Activated naive CD8-positive, alpha-beta T cell treated with anti-CD3 and anti-CD28 coated beads for 36 hours (primary cell): Measurements from ENCODE around the gene CLPTM1L. TPM values are rescaled to one million over a fixed set of nuclear protein-coding genes. Genes with fewer than 3 reads are reported as not detected.
"Not testable (repeated sequence)": the region's sequence is repeated elsewhere in the genome, so short reads cannot be mapped to it uniquely, and the experiment has no call there.

Experiments used
- DNase-seq: peaks from one replicate; pipeline ENCODE4 v3.0.0; 2021
- H3K27ac Mint-ChIP-seq: one replicate; pipeline ENCODE4 v1.8.0; 2022; ENCODE audit warnings: mild to moderate bottlenecking, moderate library complexity, mixed read lengths
- H3K27me3 Mint-ChIP-seq: one replicate; pipeline ENCODE4 v1.8.0; 2022; ENCODE audit warnings: mild to moderate bottlenecking, mixed read lengths
- H3K36me3 Mint-ChIP-seq: one replicate; pipeline ENCODE4 v1.8.0; 2021; ENCODE audit warnings: mild to moderate bottlenecking, mixed read lengths
- H3K4me1 Mint-ChIP-seq: one replicate; pipeline ENCODE4 v1.8.0; 2021; ENCODE audit warnings: mixed read lengths
- H3K4me3 Mint-ChIP-seq: one replicate; pipeline ENCODE4 v1.8.0; 2022; ENCODE audit warnings: mild to moderate bottlenecking, moderate library complexity, mixed read lengths
- H3K9me3 Mint-ChIP-seq: one replicate; pipeline ENCODE4 v1.8.0; 2022; ENCODE audit warnings: mixed read lengths
- total RNA-seq, 2 experiments: library from RNA; stranded (reverse); gene quantifications; one replicate each; pipeline ENCODE4 v1.2.3, GENCODE V29; 2021

Gene CLPTM1L
- total RNA-seq, 2 experiments from 2014 or later, result 90.0 to 91.6 TPM

GRCh38 chr5:1331861-1332405, 13.0 kb downstream of the CLPTM1L start:
- no peak overlapping the region for H3K4me3 Mint-ChIP-seq
- H3K9me3 Mint-ChIP-seq, result no peaks in the 10 kb centered on the region
- H3K4me1 Mint-ChIP-seq, result no peaks in the 10 kb centered on the region
- H3K27me3 Mint-ChIP-seq, result no peaks in the 10 kb centered on the region
- H3K27ac Mint-ChIP-seq, result no peak overlapping the region
- H3K36me3 Mint-ChIP-seq, result peaks cover 12% of the 10 kb centered on the region
- no peak for DNase-seq

GRCh38 chr5:1330847-1331831, 13.8 kb downstream of the CLPTM1L start:
- no peak for DNase-seq
- H3K36me3 Mint-ChIP-seq, result peaks cover 12% of the 10 kb centered on the region
- no peak overlapping the region for H3K4me3 Mint-ChIP-seq
- no peaks in the 10 kb centered on the region for H3K4me1 Mint-ChIP-seq
- H3K27ac Mint-ChIP-seq, result no peak overlapping the region
- no peaks in the 10 kb centered on the region for H3K27me3 Mint-ChIP-seq
- H3K9me3 Mint-ChIP-seq, result no peaks in the 10 kb centered on the region

DNA sequence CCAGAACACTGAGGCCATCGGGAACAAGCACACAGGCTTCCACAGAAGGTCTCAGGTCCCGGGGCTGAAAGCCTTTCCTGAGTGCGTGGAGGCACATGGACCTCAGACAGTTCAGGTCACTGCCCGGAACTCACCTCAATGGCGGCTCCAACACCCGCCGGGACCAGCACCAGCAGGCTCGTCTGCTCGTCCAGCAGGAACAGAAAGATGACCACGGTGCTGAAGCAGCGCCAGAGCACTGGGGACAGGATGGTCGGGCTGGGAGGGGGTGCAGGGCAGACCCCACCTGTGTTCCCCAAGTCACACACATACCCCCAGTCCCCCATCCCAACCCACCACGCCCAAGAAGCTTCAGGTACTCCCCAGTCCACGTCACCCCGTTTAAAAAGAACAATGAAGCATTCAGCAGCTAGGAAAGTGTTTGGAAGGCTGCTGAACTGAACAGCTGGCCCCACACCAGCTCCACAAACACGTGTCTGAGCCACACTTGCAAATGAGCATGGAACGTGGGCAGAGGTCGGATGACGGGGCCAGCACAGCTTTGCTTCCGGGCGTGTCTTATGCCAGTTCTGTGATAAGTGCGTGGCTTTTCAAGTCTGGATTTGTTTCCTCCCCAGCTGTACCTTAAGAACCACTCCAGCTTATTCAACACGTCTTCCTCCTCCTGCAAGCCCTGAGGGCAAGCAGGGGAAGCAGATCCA, 14.6 kb downstream of the CLPTM1L start:
- no peak for DNase-seq
- Mint-ChIP-seq H3K27ac (no peak overlapping the region), H3K4me3 (no peak overlapping the region), H3K36me3 (peaks cover 8% of the 10 kb centered on the region), H3K9me3 (no peaks in the 10 kb centered on the region), H3K4me1 (no peaks in the 10 kb centered on the region), H3K27me3 (no peaks in the 10 kb centered on the region)

DNA sequence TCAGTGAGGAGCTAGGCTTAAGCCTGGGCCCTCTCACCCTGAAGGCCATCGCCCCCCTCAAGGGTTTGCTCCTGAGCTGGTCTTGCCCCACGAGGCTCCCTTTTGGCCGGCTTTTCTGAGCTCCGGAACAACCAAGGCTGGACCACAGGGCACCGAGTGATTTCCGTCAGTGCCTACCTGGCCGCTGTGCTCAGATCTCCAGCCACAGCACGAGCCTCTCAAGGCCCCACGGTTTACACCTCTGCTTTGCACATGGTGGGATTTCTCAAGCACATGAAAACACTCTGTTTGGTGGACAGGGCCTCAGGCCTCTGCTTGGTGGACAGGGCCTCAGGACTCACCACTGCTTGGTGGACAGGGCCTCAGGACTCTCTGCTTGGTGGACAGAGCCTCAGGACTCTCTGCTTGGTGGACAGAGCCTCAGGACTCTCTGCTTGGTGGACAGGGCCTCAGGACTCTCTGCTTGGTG, 15.8 kb downstream of the CLPTM1L start:
- Mint-ChIP-seq H3K4me1 (no peaks in the 10 kb centered on the region), H3K4me3 (no peak overlapping the region), H3K9me3 (no peaks in the 10 kb centered on the region), H3K27me3 (no peaks in the 10 kb centered on the region), H3K27ac (no peak overlapping the region), H3K36me3 (peaks cover 8% of the 10 kb centered on the region)
- no peak for DNase-seq

DNA sequence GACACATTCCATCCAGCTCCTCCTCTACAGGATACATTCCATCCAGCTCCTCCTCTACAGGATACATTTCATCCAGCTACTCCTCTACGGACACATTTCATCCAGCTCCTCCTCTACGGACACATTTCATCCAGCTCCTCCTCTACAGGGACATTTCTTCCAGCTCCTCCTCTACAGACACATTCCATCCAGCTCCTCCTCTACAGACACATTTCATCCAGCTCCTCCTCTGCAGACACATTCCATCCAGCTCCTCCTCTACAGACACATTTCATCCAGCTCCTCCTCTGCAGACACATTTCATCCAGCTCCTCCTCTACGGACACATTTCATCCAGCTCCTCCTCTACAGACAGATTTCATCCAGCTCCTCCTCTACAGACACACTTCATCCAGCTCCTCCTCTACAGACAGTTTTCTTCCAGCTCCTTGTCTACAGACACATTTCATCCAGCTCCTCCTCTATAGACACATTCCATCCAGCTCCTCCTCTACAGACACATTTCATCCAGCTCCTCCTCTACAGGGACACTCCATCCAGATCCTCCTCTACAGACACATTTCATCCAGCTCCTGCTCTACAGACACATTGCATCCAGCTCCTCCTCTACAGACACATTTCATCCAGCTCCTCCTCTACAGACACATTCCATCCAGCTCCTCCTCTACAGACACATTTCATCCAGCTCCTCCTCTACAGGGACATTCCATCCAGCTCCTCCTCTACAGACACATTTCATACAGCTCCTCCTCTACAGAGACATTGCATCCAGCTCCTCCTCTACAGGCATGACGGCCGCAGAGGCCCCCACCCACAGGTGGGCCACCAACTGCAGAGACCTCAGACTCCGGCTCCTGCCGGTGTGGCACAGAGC, 16.4 kb downstream of the CLPTM1L start:
- H3K27me3 Mint-ChIP-seq, H3K36me3 Mint-ChIP-seq, H3K4me1 Mint-ChIP-seq, H3K4me3 Mint-ChIP-seq, H3K27ac Mint-ChIP-seq, H3K9me3 Mint-ChIP-seq, DNase-seq: not testable (repeated sequence)

GRCh38 chr5:1326901-1327756, 17.8 kb downstream of the CLPTM1L start:
- not testable (repeated sequence) for H3K27ac Mint-ChIP-seq, H3K4me1 Mint-ChIP-seq, H3K27me3 Mint-ChIP-seq, H3K4me3 Mint-ChIP-seq, H3K36me3 Mint-ChIP-seq, H3K9me3 Mint-ChIP-seq, DNase-seq

DNA sequence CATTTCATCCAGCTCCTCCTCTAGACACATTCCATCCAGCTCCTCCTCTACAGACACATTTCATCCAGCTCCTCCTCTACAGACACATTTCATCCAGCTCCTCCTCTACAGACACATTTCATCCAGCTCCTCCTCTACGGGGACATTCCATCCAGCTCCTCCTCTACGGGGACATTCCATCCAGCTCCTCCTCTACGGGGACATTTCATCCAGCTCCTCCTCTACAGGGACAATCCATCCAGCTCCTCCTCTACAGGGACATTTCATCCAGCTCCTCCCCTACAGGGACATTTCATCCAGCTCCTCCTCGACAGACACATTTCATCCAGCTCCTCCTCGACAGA, 18.4 kb downstream of the CLPTM1L start:
- H3K4me3 Mint-ChIP-seq, DNase-seq, H3K27me3 Mint-ChIP-seq, H3K36me3 Mint-ChIP-seq, H3K27ac Mint-ChIP-seq, H3K4me1 Mint-ChIP-seq, H3K9me3 Mint-ChIP-seq: not testable (repeated sequence)

GRCh38 chr5:1325870-1326531, 18.9 kb downstream of the CLPTM1L start:
- Mint-ChIP-seq H3K27ac (no peak overlapping the region), H3K4me3 (no peak overlapping the region), H3K4me1 (no peaks in the 10 kb centered on the region), H3K36me3 (no peaks in the 10 kb centered on the region), H3K27me3 (no peaks in the 10 kb centered on the region), H3K9me3 (no peaks in the 10 kb centered on the region)
- no peak for DNase-seq

GRCh38 chr5:1325191-1325741, 19.6 kb downstream of the CLPTM1L start:
- Mint-ChIP-seq H3K4me3 (no peak overlapping the region), H3K4me1 (no peaks in the 10 kb centered on the region), H3K27ac (no peak overlapping the region), H3K9me3 (no peaks in the 10 kb centered on the region), H3K27me3 (no peaks in the 10 kb centered on the region), H3K36me3 (no peaks in the 10 kb centered on the region)
- no peak for DNase-seq

DNA sequence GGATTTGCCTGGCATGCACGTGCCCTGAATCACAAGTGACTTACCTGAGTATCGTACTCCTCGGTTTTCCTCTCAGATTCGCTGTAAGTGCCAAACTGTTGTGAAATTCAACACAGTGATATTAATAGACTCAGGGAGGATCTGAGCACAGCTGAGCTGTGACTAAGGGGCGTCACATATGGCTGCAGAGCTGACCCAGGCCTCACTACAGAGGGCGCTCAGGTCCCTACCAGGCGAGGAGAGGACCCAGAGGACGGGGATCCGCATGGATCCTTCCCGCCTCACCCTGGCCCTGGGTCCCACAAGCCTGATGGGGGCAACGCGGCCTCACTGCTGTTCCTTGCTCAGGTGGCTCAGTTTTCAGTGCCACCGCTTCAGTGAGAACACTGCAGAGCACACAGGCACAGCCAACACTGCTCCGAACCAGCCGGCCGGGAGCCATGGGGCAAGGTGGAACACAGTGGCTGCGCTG, 20.1 kb downstream of the CLPTM1L start:
- H3K36me3 Mint-ChIP-seq, result no peaks in the 10 kb centered on the region
- no peaks in the 10 kb centered on the region for H3K4me1 Mint-ChIP-seq
- no peak overlapping the region for H3K4me3 Mint-ChIP-seq
- DNase-seq, result no peak
- no peaks in the 10 kb centered on the region for H3K27me3 Mint-ChIP-seq
- no peaks in the 10 kb centered on the region for H3K9me3 Mint-ChIP-seq
- peak overlapping the region; percentile 9 for H3K27ac Mint-ChIP-seq

DNA sequence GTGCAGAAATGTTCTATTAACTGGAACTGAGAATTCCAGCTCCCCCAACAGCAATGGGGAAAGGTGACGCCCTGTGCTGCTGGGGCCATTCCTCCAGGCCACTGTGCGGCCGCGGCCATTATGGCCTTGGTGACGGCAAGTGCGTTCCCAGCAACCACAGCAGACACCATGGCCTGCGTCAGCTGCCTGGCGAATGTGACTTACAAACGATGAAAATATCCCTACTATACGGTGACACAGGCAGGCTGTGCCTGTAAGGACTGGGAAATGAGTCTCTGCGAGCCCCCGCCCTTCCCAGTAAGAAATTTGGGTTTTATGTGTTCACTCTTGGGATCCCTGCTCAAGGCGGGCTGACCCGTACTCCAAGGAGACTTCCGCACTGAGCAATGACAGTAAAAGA, 20.6 kb downstream of the CLPTM1L start:
- H3K9me3 Mint-ChIP-seq, result no peaks in the 10 kb centered on the region
- no peak for DNase-seq
- no peak overlapping the region for H3K4me3 Mint-ChIP-seq
- no peaks in the 10 kb centered on the region for H3K36me3 Mint-ChIP-seq
- H3K27me3 Mint-ChIP-seq, result no peaks in the 10 kb centered on the region
- peak overlapping the region; percentile 9 for H3K27ac Mint-ChIP-seq
- no peaks in the 10 kb centered on the region for H3K4me1 Mint-ChIP-seq

GRCh38 chr5:1323803-1324173, 21.1 kb downstream of the CLPTM1L start:
- peaks cover 3% of the 10 kb centered on the region for H3K36me3 Mint-ChIP-seq
- H3K27me3 Mint-ChIP-seq, result no peaks in the 10 kb centered on the region
- DNase-seq, result no peak
- no peak overlapping the region for H3K27ac Mint-ChIP-seq
- no peak overlapping the region for H3K4me3 Mint-ChIP-seq
- no peaks in the 10 kb centered on the region for H3K9me3 Mint-ChIP-seq
- no peaks in the 10 kb centered on the region for H3K4me1 Mint-ChIP-seq
